ENCODE data around the gene CNTRL.
"Not testable (repeated sequence)": the region's sequence is repeated elsewhere in the genome, so short reads cannot be mapped to it uniquely, and the experiment has no call there.

Gene CNTRL

GRCh38 chr9:121172726-121173487 lies 98.2 kb downstream of the CNTRL start:
- no peak for TF ChIP-seq CTCF (IDR thresholded peaks at IDR 0.05; ENCODE audit: low read depth, low read length, missing control alignments)
- H3K4me3 ChIP-seq (replicated peaks; ENCODE audit: low read depth, low read length) = no peak overlapping the region
- DNase-seq (ENCODE audit: extremely low read depth, low read depth) = no peak

- no peak for DNase-seq (ENCODE audit: extremely low read depth, low read depth)
- no peak for TF ChIP-seq CTCF (IDR thresholded peaks at IDR 0.05; ENCODE audit: low read depth, low read length, missing control alignments)
- no peak overlapping the region for H3K4me3 ChIP-seq (replicated peaks; ENCODE audit: low read depth, low read length)
These were observed 98.7 kb downstream of the CNTRL start for GRCh38 chr9:121173501-121173900.

GRCh38 chr9:121178676-121179372 lies 104.1 kb downstream of the CNTRL start:
- no peak overlapping the region for H3K4me3 ChIP-seq (replicated peaks; ENCODE audit: low read depth, low read length)
- DNase-seq (ENCODE audit: extremely low read depth, low read depth) = no peak
- TF ChIP-seq CTCF (IDR thresholded peaks at IDR 0.05; ENCODE audit: low read depth, low read length, missing control alignments) = no peak

- not testable (repeated sequence) for H3K4me3 ChIP-seq (replicated peaks; ENCODE audit: low read depth, low read length); DNase-seq (ENCODE audit: extremely low read depth, low read depth)
These were observed 104.6 kb downstream of the CNTRL start for GRCh38 chr9:121179373-121179721.

GRCh38 chr9:121179930-121180681 lies 105.4 kb downstream of the CNTRL start:
- DNase-seq (ENCODE audit: extremely low read depth, low read depth) = no peak
- H3K4me3 ChIP-seq (replicated peaks; ENCODE audit: low read depth, low read length) = no peak overlapping the region
- TF ChIP-seq CTCF (IDR thresholded peaks at IDR 0.05; ENCODE audit: low read depth, low read length, missing control alignments) = no peak

- DNase-seq (ENCODE audit: extremely low read depth, low read depth) = no peak
- TF ChIP-seq CTCF (IDR thresholded peaks at IDR 0.05; ENCODE audit: low read depth, low read length, missing control alignments) = no peak
These were observed 107.5 kb downstream of the CNTRL start for GRCh38 chr9:121182101-121182836.

More at GRCh38 chr9:121182101-121182836, 107.5 kb downstream of the CNTRL start:
- no peak overlapping the region for H3K4me3 ChIP-seq (replicated peaks; ENCODE audit: low read depth, low read length)
